Renal cortex interstitium (tissue), 3 donors: ENCODE measurements around the gene HYAL2. TPM values are rescaled to one million over a fixed set of nuclear protein-coding genes. Genes with fewer than 3 reads are reported as not detected.

ENCODE experiments used
- polyA plus RNA-seq, 3 donors: library from polyadenylated mRNA; unstranded; fragments of 120-200 nt; gene quantifications; one replicate each; pipeline ENCODE4 v1.2.1, GENCODE V29; 2013; ENCODE audit not compliant: insufficient read length in 3 of 3

HYAL2 gene
- polyA plus RNA-seq, 3 donors: 57.0 to 86.5 (median 71.4) TPM

Other genes starting within 250 kb of the HYAL2 start
- 100 to 1,000 TPM; 260 to 395 (median 268) TPM for gene RBM5, start 233.8 kb downstream of the HYAL2 start, polyA plus RNA-seq
- 10 to 100 TPM; 57.6 to 81.6 (median 63.1) TPM for gene SEMA3F, start 167.4 kb downstream of the HYAL2 start, polyA plus RNA-seq
- not detected for gene GNAT1, start 131.1 kb downstream of the HYAL2 start, polyA plus RNA-seq
- 1 to 10 TPM; 7.2 to 7.3 (median 7.2) TPM for gene SLC38A3, start 117.5 kb downstream of the HYAL2 start, polyA plus RNA-seq
- gene GNAI2, start 86.5 kb downstream of the HYAL2 start, polyA plus RNA-seq: 100 to 1,000 TPM; 189 to 229 (median 189) TPM
- 100 to 1,000 TPM in 1 of 3 donors, 10 to 100 TPM in 2; 69.5 to 169 (median 95.4) TPM for gene SEMA3B, start 53.6 kb downstream of the HYAL2 start, polyA plus RNA-seq
- under 1 TPM; 0.33 to 0.95 (median 0.45) TPM for gene LSMEM2, start 43.7 kb downstream of the HYAL2 start, polyA plus RNA-seq
- gene IFRD2, start 30.3 kb downstream of the HYAL2 start, polyA plus RNA-seq: 10 to 100 TPM; 38.6 to 50.0 (median 46.7) TPM
- 1 to 10 TPM; 2.9 to 5.5 (median 3.2) TPM for gene HYAL3, start 23.3 kb downstream of the HYAL2 start, polyA plus RNA-seq
- gene NAA80, start 23.3 kb downstream of the HYAL2 start, polyA plus RNA-seq: 10 to 100 TPM in 2 of 3 donors, 1 to 10 TPM in 1; 7.2 to 12.8 (median 10.0) TPM
- 1 to 10 TPM; 6.1 to 7.4 (median 7.2) TPM for gene HYAL1, start 19.2 kb downstream of the HYAL2 start, polyA plus RNA-seq
- gene TUSC2, start 5.5 kb upstream of the HYAL2 start, polyA plus RNA-seq: 10 to 100 TPM; 23.4 to 26.4 (median 26.2) TPM
- gene RASSF1, start 18.1 kb upstream of the HYAL2 start, polyA plus RNA-seq: 10 to 100 TPM; 16.4 to 22.2 (median 22.1) TPM
- gene ZMYND10, start 23.0 kb upstream of the HYAL2 start, polyA plus RNA-seq: 1 to 10 TPM; 2.9 to 3.9 (median 3.6) TPM
- 10 to 100 TPM; 30.2 to 35.9 (median 30.5) TPM for gene NPRL2, start 28.0 kb upstream of the HYAL2 start, polyA plus RNA-seq
- gene CYB561D2, start 28.1 kb upstream of the HYAL2 start, polyA plus RNA-seq: 10 to 100 TPM; 12.4 to 17.0 (median 13.4) TPM
- gene TMEM115, start 36.8 kb upstream of the HYAL2 start, polyA plus RNA-seq: 10 to 100 TPM; 29.1 to 42.9 (median 39.4) TPM
- 10 to 100 TPM; 14.0 to 17.2 (median 14.6) TPM for gene CACNA2D2, start 180.9 kb upstream of the HYAL2 start, polyA plus RNA-seq
- gene C3orf18, start 245.0 kb upstream of the HYAL2 start, polyA plus RNA-seq: 10 to 100 TPM; 16.0 to 19.6 (median 16.9) TPM
- 10 to 100 TPM; 21.9 to 34.0 (median 25.3) TPM for gene HEMK1, start 246.8 kb upstream of the HYAL2 start, polyA plus RNA-seq